A549 (cell line): Measurements from ENCODE around the gene ASPG. TPM values are rescaled to one million over a fixed set of nuclear protein-coding genes. Genes with fewer than 3 reads are reported as not detected.

Experiments
- ATAC-seq, 2 experiments: fragments of 200-7000 bp in 1 of 2; fragments of >200 bp in 1 of 2; cut with Nextera tagmentation in 1 of 2; cut with Tn5 transposase in 1 of 2; 3 replicates each; pipeline versions ENCODE4 v1.8.0 to v1.9.1; 2018 to 2020; ENCODE audit warnings: mild to moderate bottlenecking in 1 of 2, moderate library complexity in 1 of 2
- CTCF ChIA-PET: fragments of 300-600 bp; sonication (Branson Sonifier 250); formaldehyde crosslinking; extraction: SDS; loops from one replicate; lab custom pipeline; 2021; ENCODE audit warnings: antibody characterized with exemption, inconsistent platforms; lab: Yijun Ruan, JAX
- POLR2A ChIA-PET: fragments of 350-600 bp; formaldehyde crosslinking; extraction: SDS; loops from one replicate; lab custom pipeline; 2021; ENCODE audit warnings: antibody characterized with exemption, inconsistent platforms; lab: Yijun Ruan, JAX
- DNase-seq, 2 experiments: peaks; one replicate each; pipeline versions ENCODE4 v3.0.0 to v3.0.0-alpha.2; 2011 to 2016; ENCODE audit warnings: low read depth in 1 of 2, low spot score in 1 of 2
- FAIRE-seq: peaks from 2 replicates; lab custom pipeline; 2011; peaks lifted over from hg19 to GRCh38; lab: Jason Lieb, UNC
- H3K27ac ChIP-seq, 2 experiments: fragments of >200 bp; sonication (Bioruptor Twin); formaldehyde crosslinking; 3 replicates each; pipeline ENCODE4 v1.5.1; 2016 to 2017
- H3K4me1 ChIP-seq: fragments of >200 bp; sonication (Bioruptor Twin); formaldehyde crosslinking; 3 replicates; pipeline ENCODE4 v1.6.1; 2016
- H3K4me2 ChIP-seq: fragments of >200 bp; sonication (Bioruptor Twin); formaldehyde crosslinking; 3 replicates; pipeline ENCODE4 v1.6.1; 2016
- H3K4me3 ChIP-seq: fragments of >200 bp; sonication (Bioruptor Twin); formaldehyde crosslinking; 3 replicates; pipeline ENCODE4 v1.5.1; 2016
- H3K9me3 ChIP-seq: fragments of >200 bp; sonication (Bioruptor Twin); formaldehyde crosslinking; 3 replicates; pipeline ENCODE4 v1.6.1; 2016
- CBX8 ChIP-seq: fragments of 200-600 bp; sonication (generic); IDR thresholded peaks from 2 replicates; pipeline ENCODE4 v1.6.1; 2016
- CHD4 ChIP-seq: fragments of 200-600 bp; sonication (generic); IDR thresholded peaks from 2 replicates; pipeline ENCODE4 v1.6.1; 2016; ENCODE audit warnings: antibody characterized with exemption, mild to moderate bottlenecking, borderline replicate concordance
- E2F6 ChIP-seq: IDR thresholded peaks from 2 replicates; pipeline ENCODE4 v1.6.1; 2012; ENCODE audit warnings: low read depth, borderline replicate concordance
- ELK1 ChIP-seq: fragments of 150-350 bp; IDR thresholded peaks from 2 replicates; pipeline ENCODE4 v1.6.1; 2014; ENCODE audit warnings: low read depth, mild to moderate bottlenecking, low read length
- FOXS1 ChIP-seq: fragments of 250-450 bp; sonication (Bioruptor Pico); IDR thresholded peaks from 2 replicates; pipeline ENCODE4 v1.5.0; 2020; ENCODE audit warnings: mild to moderate bottlenecking, moderate library complexity
- GATA3 ChIP-seq: IDR thresholded peaks from 2 replicates; pipeline ENCODE4 v1.6.1; 2012; ENCODE audit warnings: borderline replicate concordance
- HOXA7 ChIP-seq: fragments of 250-450 bp; sonication (Bioruptor Pico); IDR thresholded peaks from 2 replicates; pipeline ENCODE4 v1.5.0; 2020; ENCODE audit warnings: mild to moderate bottlenecking, moderate library complexity
- KDM1A ChIP-seq: fragments of 200-600 bp; sonication (generic); IDR thresholded peaks from 2 replicates; pipeline ENCODE4 v1.6.1; 2016; ENCODE audit warnings: low read depth, mild to moderate bottlenecking
- NPAS2 ChIP-seq: fragments of 250-450 bp; sonication (Bioruptor Pico); IDR thresholded peaks from 2 replicates; pipeline ENCODE4 v1.8.0; 2022; ENCODE audit warnings: mild to moderate bottlenecking, moderate library complexity, borderline replicate concordance
- POLR2A ChIP-seq: IDR thresholded peaks from 2 replicates; pipeline ENCODE4 v1.6.1; 2012; ENCODE audit warnings: mild to moderate bottlenecking, low read length
- RNF2 ChIP-seq: fragments of 200-600 bp; sonication (generic); IDR thresholded peaks from 2 replicates; pipeline ENCODE4 v1.6.1; 2016; ENCODE audit warnings: low read depth, mild to moderate bottlenecking, antibody characterized with exemption, moderate library complexity, borderline replicate concordance
- TP53 ChIP-seq: fragments of 250-450 bp; sonication (Bioruptor Pico); IDR thresholded peaks from 2 replicates; pipeline ENCODE4 v1.5.0; 2021; ENCODE audit warnings: mild to moderate bottlenecking, moderate library complexity
- WGBS: methylation state at CpG from one replicate; pipeline ENCODE4 v1.1.6; 2017; ENCODE audit errors: missing lambda C conversion rate; 5-methylcytosine and 5-hydroxymethylcytosine counted together
- polyA plus RNA-seq, 4 experiments: library from polyadenylated mRNA; depleted of rRNA in 3 of 4; stranded (reverse); fragments of >200 nt; fragmentation: RNase III in 1 of 4; extraction: RNeasy Plus Mini Kit Qiagen cat#74134 plus additional on column Dnase treatment in 1 of 4; gene quantifications; 2 replicates in 3 of 4; 3 replicates in 1 of 4; pipeline ENCODE4 v1.2.3, GENCODE V29; 2011 to 2017
- TF ChIP-seq, protein P1 (sequence below): fragments of 250-450 bp; sonication (Bioruptor Pico); IDR thresholded peaks from 2 replicates; pipeline ENCODE4 v1.5.0; 2021; ENCODE audit warnings: mild to moderate bottlenecking, moderate library complexity, borderline replicate concordance
- TF ChIP-seq, protein P2 (sequence below): fragments of >200 bp; sonication (Bioruptor Twin); formaldehyde crosslinking; IDR thresholded peaks from 3 replicates; pipeline ENCODE4 v1.6.1; 2016

Gene ASPG
- polyA plus RNA-seq, 2 of the 4 experiments (the other 2 are of a cell fraction), result not detected

DNA sequence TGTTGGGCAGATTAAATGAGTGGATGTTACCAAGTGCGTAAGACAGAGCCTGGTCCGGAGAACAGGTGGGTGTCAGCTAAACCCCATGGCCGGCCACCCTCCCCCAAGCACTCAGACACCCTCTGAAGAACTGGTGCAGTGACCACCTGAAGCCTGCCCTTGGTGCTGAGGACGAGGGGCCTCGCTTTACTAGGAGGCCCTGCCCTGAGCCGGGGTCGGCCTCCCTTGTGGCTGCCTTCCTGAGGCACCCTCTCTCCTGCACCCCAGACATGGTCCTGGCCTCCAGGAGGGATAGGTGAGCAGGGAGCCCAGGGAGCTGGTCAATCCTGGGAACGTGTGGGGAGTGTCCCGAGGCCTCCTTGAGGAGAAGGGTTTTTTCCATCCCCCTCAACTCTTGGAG is 48.0 kb downstream of the ASPG start:
- FAIRE-seq, result no peak
- 45% methylated on average over 5 of the region's 9 CpGs for WGBS
- ChIA-PET POLR2A (no interaction called here), CTCF (interaction anchor here (0.8 to 3.9 kb wide), 6 partner anchors 14 to 507 kb away, joined by 3 to 25 read pairs (median 5); no protein-coding TSS in a partner anchor)
- no peak for DNase-seq
- Histone ChIP-seq H3K4me1 (peaks cover 19% of the 10 kb centered on the region), H3K4me3 (no peak overlapping the region), H3K27ac (no peak overlapping the region), H3K9me3 (peaks cover 23% of the 10 kb centered on the region), H3K4me2 (no peak overlapping the region)
- no peak for ATAC-seq
- TF ChIP-seq TP53 (CRISPR knock-in tag) (no peak), RNF2 (no peak), HOXA7 (CRISPR knock-in tag) (no peak), CBX8 (no peak), CHD4 (no peak), ELK1 (no peak), POLR2A (no peak), KDM1A (no peak)
- TF ChIP-seq, protein P1, sequence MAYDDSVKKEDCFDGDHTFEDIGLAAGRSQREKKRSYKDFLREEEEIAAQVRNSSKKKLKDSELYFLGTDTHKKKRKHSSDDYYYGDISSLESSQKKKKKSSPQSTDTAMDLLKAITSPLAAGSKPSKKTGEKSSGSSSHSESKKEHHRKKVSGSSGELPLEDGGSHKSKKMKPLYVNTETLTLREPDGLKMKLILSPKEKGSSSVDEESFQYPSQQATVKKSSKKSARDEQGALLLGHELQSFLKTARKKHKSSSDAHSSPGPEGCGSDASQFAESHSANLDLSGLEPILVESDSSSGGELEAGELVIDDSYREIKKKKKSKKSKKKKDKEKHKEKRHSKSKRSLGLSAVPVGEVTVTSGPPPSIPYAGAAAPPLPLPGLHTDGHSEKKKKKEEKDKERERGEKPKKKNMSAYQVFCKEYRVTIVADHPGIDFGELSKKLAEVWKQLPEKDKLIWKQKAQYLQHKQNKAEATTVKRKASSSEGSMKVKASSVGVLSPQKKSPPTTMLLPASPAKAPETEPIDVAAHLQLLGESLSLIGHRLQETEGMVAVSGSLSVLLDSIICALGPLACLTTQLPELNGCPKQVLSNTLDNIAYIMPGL (CRISPR knock-in tag), result no peak

DNA sequence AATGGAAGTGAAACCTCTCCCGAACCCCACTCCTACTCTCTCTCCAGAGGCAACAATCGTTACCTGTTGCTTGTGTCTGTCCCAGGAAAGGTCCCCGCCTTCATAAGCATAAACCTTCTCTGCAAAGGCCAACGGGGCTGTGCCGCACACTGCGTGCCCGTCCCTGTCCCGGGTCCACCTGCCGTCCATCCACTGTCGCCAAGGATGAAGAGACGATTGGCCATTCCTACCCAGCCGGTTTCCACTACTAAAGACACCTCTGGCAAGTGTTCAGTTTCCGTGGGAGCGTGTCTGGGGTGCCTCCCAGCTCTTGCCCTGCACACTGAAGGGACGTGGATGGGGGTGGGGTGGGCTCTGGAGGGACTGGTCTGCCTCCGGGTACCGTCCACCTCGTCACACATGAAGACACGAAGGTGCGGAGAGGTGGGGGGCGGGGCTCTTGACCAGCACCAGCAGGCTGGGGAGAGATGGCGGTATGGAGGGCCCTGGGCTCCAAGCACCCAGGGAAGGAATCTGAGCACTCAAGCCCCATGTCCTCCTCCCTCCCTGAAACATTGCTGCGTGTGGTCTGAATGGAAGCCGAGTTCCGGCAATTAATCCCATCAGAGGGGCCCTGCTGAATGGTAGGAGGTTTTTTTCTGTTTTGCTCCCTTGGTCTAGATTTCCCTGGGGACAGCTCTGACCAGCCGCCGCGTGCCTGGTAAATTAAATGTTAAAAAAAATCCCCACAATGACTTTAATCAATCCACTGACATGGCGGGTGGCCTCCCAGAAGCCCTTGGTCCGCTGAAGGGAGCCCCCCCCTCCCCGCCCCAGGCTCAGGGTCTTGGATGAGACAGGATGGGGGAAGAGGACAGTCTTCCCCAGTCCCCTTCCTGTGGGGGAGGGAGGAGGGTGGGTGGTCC is 48.8 kb downstream of the ASPG start:
- POLR2A ChIA-PET, result no interaction called here
- H3K4me3 ChIP-seq, result no peak overlapping the region
- DNase-seq, result no peak
- WGBS, result 44% methylated on average over 23 of the region's 31 CpGs
- H3K27ac ChIP-seq, result no peak overlapping the region
- no peak for ATAC-seq
- peaks cover 25% of the 10 kb centered on the region for H3K4me1 ChIP-seq
- FAIRE-seq, result no peak
- TF ChIP-seq KDM1A, result no peak
- no peak for TF ChIP-seq NPAS2 (CRISPR knock-in tag)
- TF ChIP-seq, protein P2, sequence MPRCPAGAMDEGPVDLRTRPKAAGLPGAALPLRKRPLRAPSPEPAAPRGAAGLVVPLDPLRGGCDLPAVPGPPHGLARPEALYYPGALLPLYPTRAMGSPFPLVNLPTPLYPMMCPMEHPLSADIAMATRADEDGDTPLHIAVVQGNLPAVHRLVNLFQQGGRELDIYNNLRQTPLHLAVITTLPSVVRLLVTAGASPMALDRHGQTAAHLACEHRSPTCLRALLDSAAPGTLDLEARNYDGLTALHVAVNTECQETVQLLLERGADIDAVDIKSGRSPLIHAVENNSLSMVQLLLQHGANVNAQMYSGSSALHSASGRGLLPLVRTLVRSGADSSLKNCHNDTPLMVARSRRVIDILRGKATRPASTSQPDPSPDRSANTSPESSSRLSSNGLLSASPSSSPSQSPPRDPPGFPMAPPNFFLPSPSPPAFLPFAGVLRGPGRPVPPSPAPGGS, result no peak
- TF ChIP-seq E2F6, result no peak
- TF ChIP-seq, protein P1 (CRISPR knock-in tag), result no peak
- no peak for TF ChIP-seq FOXS1
- TF ChIP-seq HOXA7 (CRISPR knock-in tag), result no peak
- no peak for TF ChIP-seq GATA3
- peaks cover 15% of the 10 kb centered on the region for H3K9me3 ChIP-seq
- H3K4me2 ChIP-seq, result peak overlapping the region; percentile 98; the same call in 2 of the 3 replicates
- CTCF ChIA-PET, result interaction anchor here (0.5 to 1.9 kb wide), 5 partner anchors 26 to 430 kb away, joined by 3 to 13 read pairs (median 3); no protein-coding TSS in a partner anchor
